ENCODE results near the gene VAT1. TPM values are rescaled to one million over a fixed set of nuclear protein-coding genes. Genes with fewer than 3 reads are reported as not detected.

The VAT1 gene
- total RNA-seq, 1 donor from 2014 or later = 296 TPM

DNA sequence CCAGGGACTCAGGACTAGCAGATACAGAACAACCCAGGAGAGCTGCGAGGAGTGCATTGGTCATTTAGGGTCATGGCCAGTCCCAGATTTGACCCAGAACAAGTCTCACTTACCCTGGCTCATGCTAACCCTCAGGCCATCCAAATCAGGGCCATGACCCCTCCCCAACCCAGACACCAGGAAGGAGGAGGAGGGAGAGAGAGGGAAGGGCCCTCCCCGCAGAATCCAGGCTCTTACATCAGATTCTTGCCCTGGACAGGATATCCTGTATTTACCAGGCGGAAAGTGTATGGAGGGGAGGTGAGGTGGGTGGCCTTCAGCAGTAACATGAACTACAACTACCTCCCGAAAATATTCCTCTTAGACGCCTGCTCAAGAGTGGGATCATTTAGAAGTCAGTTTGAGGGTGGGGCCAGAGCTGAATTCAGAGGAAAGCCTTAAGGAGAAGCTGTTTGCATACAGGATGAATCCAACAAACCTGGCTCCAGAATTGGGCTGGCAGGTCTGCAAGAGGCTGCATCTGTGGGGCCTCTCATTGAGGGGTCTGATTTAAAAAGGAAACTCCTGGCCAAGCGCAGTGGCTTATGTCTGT is 2.1 kb downstream of the VAT1 start:
- no peak for DNase-seq (ENCODE audit: low spot score in 2 of 2)
- no peaks in the 10 kb centered on the region for H3K27me3 ChIP-seq
- H3K4me1 ChIP-seq = peaks cover 0 to 17% of the 10 kb centered on the region in 2 donors
- TF ChIP-seq CTCF (IDR thresholded peaks at IDR 0.05) = no peak
- H3K36me3 ChIP-seq = peaks cover 21 to 27% of the 10 kb centered on the region in 2 donors
- H3K4me3 ChIP-seq = peak overlapping the region in 1 of 2 donors; percentile 82
- H3K9me3 ChIP-seq = no peaks in the 10 kb centered on the region
- H3K27ac ChIP-seq = peak overlapping the region; percentile 73 to 90
- intact Hi-C loops (cut with DNase I) = loop anchor here (10.0 kb wide), 1 partner anchor 465 kb away; the partner anchor contains the start of gene DHX8

DNA sequence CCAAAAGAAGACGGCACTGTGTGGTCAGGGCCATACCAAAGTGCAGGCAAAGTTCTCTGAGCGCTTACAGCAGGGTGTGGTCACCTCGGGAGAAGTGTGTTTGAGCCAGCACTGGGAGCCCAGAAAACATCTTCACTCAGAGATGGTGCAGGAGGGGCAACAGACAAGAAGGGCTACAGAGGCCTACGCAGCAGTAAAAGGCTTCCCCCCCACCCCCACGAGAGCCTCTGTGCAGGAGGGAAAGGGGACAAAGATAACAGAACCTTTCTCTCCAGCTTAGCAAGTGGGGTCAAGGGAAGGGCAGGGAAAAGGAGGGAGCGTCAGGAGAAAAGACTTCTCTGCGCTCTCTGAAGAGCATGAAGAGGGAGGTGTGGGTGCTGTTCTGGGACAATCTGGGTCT is 2.8 kb downstream of the VAT1 start:
- Histone ChIP-seq H3K9me3 (no peaks in the 10 kb centered on the region), H3K27me3 (no peaks in the 10 kb centered on the region), H3K4me3 (peak overlapping the region in 1 of 2 donors; percentile 17), H3K27ac (peak overlapping the region; percentile 73 to 90), H3K4me1 (peaks cover 0 to 17% of the 10 kb centered on the region in 2 donors), H3K36me3 (peaks cover 27 to 28% of the 10 kb centered on the region in 2 donors)
- no peak for TF ChIP-seq CTCF (IDR thresholded peaks at IDR 0.05)
- DNase-seq (ENCODE audit: low spot score in 2 of 2) = no peak
- intact Hi-C loops (cut with DNase I) = no loop called here

GRCh38 chr17:43018932-43019331 is 3.3 kb downstream of the VAT1 start:
- peak overlapping the region in 1 of 2 donors; percentile 90 for H3K27ac ChIP-seq
- no peaks in the 10 kb centered on the region for H3K27me3 ChIP-seq
- H3K36me3 ChIP-seq = peaks cover 30 to 33% of the 10 kb centered on the region in 2 donors
- no peak for DNase-seq (ENCODE audit: low spot score in 2 of 2)
- H3K9me3 ChIP-seq = no peaks in the 10 kb centered on the region
- H3K4me3 ChIP-seq = no peak overlapping the region
- intact Hi-C loops (cut with DNase I) = no loop called here
- peaks cover 0 to 17% of the 10 kb centered on the region in 2 donors for H3K4me1 ChIP-seq
- TF ChIP-seq CTCF (IDR thresholded peaks at IDR 0.05) = no peak

GRCh38 chr17:43018008-43018853 is 4.0 kb downstream of the VAT1 start:
- H3K27me3 ChIP-seq = no peaks in the 10 kb centered on the region
- no peak for TF ChIP-seq CTCF (IDR thresholded peaks at IDR 0.05)
- intact Hi-C loops (cut with DNase I) = no loop called here
- H3K4me1 ChIP-seq = peaks cover 0 to 17% of the 10 kb centered on the region in 2 donors
- peaks cover 35 to 36% of the 10 kb centered on the region in 2 donors for H3K36me3 ChIP-seq
- H3K27ac ChIP-seq = no peak overlapping the region
- no peaks in the 10 kb centered on the region for H3K9me3 ChIP-seq
- DNase-seq (ENCODE audit: low spot score in 2 of 2) = no peak
- no peak overlapping the region for H3K4me3 ChIP-seq

DNA sequence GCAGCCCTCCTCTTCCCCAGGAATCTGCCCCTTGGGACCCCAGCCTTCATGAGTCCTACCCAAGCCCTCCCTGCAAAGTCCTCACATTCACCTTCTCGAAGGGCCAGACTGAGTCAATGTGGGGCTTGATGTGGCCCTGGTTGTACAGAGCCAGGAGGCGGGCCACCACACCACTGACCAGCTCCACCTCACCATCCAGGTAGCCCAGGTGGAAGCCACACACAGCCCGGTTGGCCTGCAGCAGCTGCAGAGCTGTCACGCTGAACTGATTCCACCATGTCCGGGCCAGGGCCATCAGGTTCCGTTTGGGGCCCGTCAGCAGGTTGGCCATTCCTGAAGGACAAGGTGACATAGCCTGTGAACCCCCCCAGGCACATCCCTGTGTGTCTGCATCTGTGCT is 6.0 kb downstream of the VAT1 start:
- no peak for DNase-seq (ENCODE audit: low spot score in 2 of 2)
- H3K4me1 ChIP-seq = peaks cover 0 to 12% of the 10 kb centered on the region in 2 donors
- H3K4me3 ChIP-seq = no peak overlapping the region
- peak overlapping the region; percentile 20 to 28 for H3K27ac ChIP-seq
- TF ChIP-seq CTCF (IDR thresholded peaks at IDR 0.05) = no peak
- H3K27me3 ChIP-seq = no peaks in the 10 kb centered on the region
- H3K36me3 ChIP-seq = peaks cover 37 to 44% of the 10 kb centered on the region in 2 donors
- H3K9me3 ChIP-seq = no peaks in the 10 kb centered on the region
- intact Hi-C loops (cut with DNase I) = no loop called here
